Thyroid gland (tissue), 4 donors: ENCODE measurements around the gene MPV17L. TPM values are rescaled to one million over a fixed set of nuclear protein-coding genes. Genes with fewer than 3 reads are reported as not detected.
"Not testable (repeated sequence)": the region's sequence is repeated elsewhere in the genome, so short reads cannot be mapped to it uniquely, and the experiment has no call there.

Experiments
- DNase-seq, 2 donors: peaks; one replicate each; pipeline ENCODE4 v3.0.0-alpha.2; 2019
- H3K27ac ChIP-seq, 3 donors: fragments of 200-600 bp; sonication (generic); 1 replicate in 2 of 3; 2 replicates in 1 of 3; pipeline ENCODE4 v1.5.1; 2016 to 2019; ENCODE audit warnings: mild to moderate bottlenecking in 1 of 3, moderate library complexity in 1 of 3
- H3K27me3 ChIP-seq: fragments of 200-600 bp; sonication (generic); one replicate; pipeline ENCODE4 v1.5.1; 2019
- H3K36me3 ChIP-seq, 2 donors: fragments of 200-600 bp; sonication (generic); one replicate each; pipeline ENCODE4 v1.5.1; 2016 to 2019
- H3K4me1 ChIP-seq, 2 donors: fragments of 200-600 bp; sonication (generic); one replicate each; pipeline ENCODE4 v1.5.1; 2017 to 2019
- H3K4me3 ChIP-seq, 3 donors: fragments of 200-600 bp; sonication (generic); replicated peaks in 1 of 3; 1 replicate in 2 of 3; 2 replicates in 1 of 3; pipeline ENCODE4 v1.5.1; 2016; ENCODE audit warnings: mild to moderate bottlenecking in 1 of 3
- H3K9me3 ChIP-seq: fragments of 200-600 bp; sonication (generic); one replicate; pipeline ENCODE4 v1.5.1; 2017
- CTCF ChIP-seq, 6 experiments: fragments of 200-600 bp in 3 of 6; fragments of 450-650 bp in 3 of 6; sonication (generic) in 3 of 6; IDR thresholded peaks; one replicate each; pipeline ENCODE4 v1.5.1; 2016 to 2019; ENCODE audit warnings: antibody characterized with exemption in 6 of 6, mild to moderate bottlenecking in 2 of 6, inconsistent platforms in 1 of 6, moderate library complexity in 1 of 6
- POLR2A ChIP-seq, 2 donors: fragments of 450-650 bp; IDR thresholded peaks; one replicate each; pipeline ENCODE4 v1.6.1; 2017; ENCODE audit warnings: antibody characterized with exemption in 2 of 2, mild to moderate bottlenecking in 2 of 2, moderate library complexity in 1 of 2
- WGBS, 2 donors: methylation state at CpG; one replicate each; pipeline ENCODE4 v1.1.5; 2017; 5-methylcytosine and 5-hydroxymethylcytosine counted together
- intact Hi-C: fragments of 100-400 bp; cut with DNase I; formaldehyde crosslinking; loops from one replicate; pipeline ENCODE4 v1.15.1; 2023
- total RNA-seq, 4 donors: library from RNA; depleted of rRNA; stranded (reverse); fragments of >200 nt; gene quantifications; one replicate each; pipeline ENCODE4 v1.2.3, GENCODE V29; 2016

Gene MPV17L
- total RNA-seq, 4 donors from 2014 or later = 6.9 to 20.8 (median 15.4) TPM

- TF ChIP-seq CTCF (IDR thresholded peaks at IDR 0.05) = no peak
- no peak for TF ChIP-seq POLR2A (IDR thresholded peaks at IDR 0.05)
- WGBS, 2 donors = 85 to 89% methylated on average over 4 of the region's 4 CpGs
- no peak overlapping the region for H3K27ac ChIP-seq
- intact Hi-C loops = no loop called here
- H3K27me3 ChIP-seq = no peaks in the 10 kb centered on the region
- no peaks in the 10 kb centered on the region for H3K9me3 ChIP-seq
- DNase-seq = no peak
- no peaks in the 10 kb centered on the region for H3K36me3 ChIP-seq
- H3K4me3 ChIP-seq = no peak overlapping the region
- H3K4me1 ChIP-seq = no peaks in the 10 kb centered on the region
Measured at GRCh38 chr16:15439102-15439501, 43.5 kb downstream of the MPV17L start.

GRCh38 chr16:15439521-15439920 is 44.0 kb downstream of the MPV17L start:
- Histone ChIP-seq H3K4me3 (no peak overlapping the region), H3K36me3 (no peaks in the 10 kb centered on the region), H3K4me1 (no peaks in the 10 kb centered on the region), H3K27me3 (no peaks in the 10 kb centered on the region), H3K9me3 (no peaks in the 10 kb centered on the region), H3K27ac (no peak overlapping the region)
- DNase-seq = no peak
- TF ChIP-seq POLR2A (IDR thresholded peaks at IDR 0.05) (no peak), CTCF (IDR thresholded peaks at IDR 0.05) (no peak)
- intact Hi-C loops = no loop called here
- WGBS, 2 donors = 84 to 87% methylated on average over 4 of the region's 4 CpGs

GRCh38 chr16:15440852-15441251 is 45.3 kb downstream of the MPV17L start:
- H3K27ac ChIP-seq = no peak overlapping the region
- no peaks in the 10 kb centered on the region for H3K27me3 ChIP-seq
- no peaks in the 10 kb centered on the region for H3K36me3 ChIP-seq
- no peaks in the 10 kb centered on the region for H3K9me3 ChIP-seq
- DNase-seq = no peak
- H3K4me3 ChIP-seq = no peak overlapping the region
- TF ChIP-seq POLR2A (IDR thresholded peaks at IDR 0.05) (no peak), CTCF (IDR thresholded peaks at IDR 0.05) (no peak)
- H3K4me1 ChIP-seq = no peaks in the 10 kb centered on the region
- WGBS, 2 donors = 92 to 95% methylated on average over 3 of the region's 3 CpGs
- intact Hi-C loops = no loop called here

- H3K36me3 ChIP-seq, H3K9me3 ChIP-seq, H3K4me3 ChIP-seq, intact Hi-C loops, DNase-seq, H3K4me1 ChIP-seq, H3K27me3 ChIP-seq, H3K27ac ChIP-seq: not testable (repeated sequence)
- 90 to 93% methylated on average over 5 of the region's 5 CpGs for WGBS, 2 donors
Measured at GRCh38 chr16:15442140-15442539, 46.6 kb downstream of the MPV17L start.

GRCh38 chr16:15443753-15444152 is 48.2 kb downstream of the MPV17L start:
- no peak overlapping the region for H3K4me3 ChIP-seq
- intact Hi-C loops = no loop called here
- no peaks in the 10 kb centered on the region for H3K27me3 ChIP-seq
- no peak for DNase-seq
- no peaks in the 10 kb centered on the region for H3K9me3 ChIP-seq
- H3K27ac ChIP-seq = no peak overlapping the region
- H3K4me1 ChIP-seq = no peaks in the 10 kb centered on the region
- H3K36me3 ChIP-seq = no peaks in the 10 kb centered on the region
- 96 to 97% methylated on average over 4 of the region's 4 CpGs for WGBS, 2 donors
- TF ChIP-seq POLR2A (IDR thresholded peaks at IDR 0.05) (no peak), CTCF (IDR thresholded peaks at IDR 0.05) (no peak)

GRCh38 chr16:15444264-15444663 is 48.7 kb downstream of the MPV17L start:
- 93 to 96% methylated on average over 3 of the region's 3 CpGs for WGBS, 2 donors
- intact Hi-C loops = no loop called here
- Histone ChIP-seq H3K4me3 (no peak overlapping the region), H3K27ac (no peak overlapping the region), H3K4me1 (no peaks in the 10 kb centered on the region), H3K27me3 (no peaks in the 10 kb centered on the region), H3K36me3 (no peaks in the 10 kb centered on the region), H3K9me3 (no peaks in the 10 kb centered on the region)
- TF ChIP-seq POLR2A (IDR thresholded peaks at IDR 0.05) (no peak), CTCF (IDR thresholded peaks at IDR 0.05) (no peak)
- DNase-seq = no peak
